HG02610 (cell line): Measurements from ENCODE around the gene ARMS2.

Experiments used
- ATAC-seq: cut with Tn5 transposase; IDR thresholded peaks from one replicate; pipeline ENCODE4 v1.9.1; 2021; ENCODE audit warnings: mild to moderate bottlenecking, moderate library complexity; ENCODE audit not compliant: unreplicated experiment

The ARMS2 gene

DNA sequence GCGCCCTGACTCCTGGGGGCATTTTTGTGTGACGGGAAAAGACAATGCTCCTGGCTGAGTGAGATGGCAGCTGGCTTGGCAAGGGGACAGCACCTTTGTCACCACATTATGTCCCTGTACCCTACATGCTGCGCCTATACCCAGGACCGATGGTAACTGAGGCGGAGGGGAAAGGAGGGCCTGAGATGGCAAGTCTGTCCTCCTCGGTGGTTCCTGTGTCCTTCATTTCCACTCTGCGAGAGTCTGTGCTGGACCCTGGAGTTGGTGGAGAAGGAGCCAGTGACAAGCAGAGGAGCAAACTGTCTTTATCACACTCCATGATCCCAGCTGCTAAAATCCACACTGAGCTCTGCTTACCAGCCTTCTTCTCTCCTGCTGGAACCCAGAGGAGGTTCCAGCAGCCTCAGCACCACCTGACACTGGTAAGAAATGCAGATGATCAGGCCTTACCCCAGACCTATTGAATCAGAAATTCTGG is at the start of gene ARMS2:
Gene ARMS2, plus strand, starts transcription at position 51 of the 478 bp plus-strand sequence. Its CDS starts 75 bp downstream, at position 126.
- no peak for ATAC-seq

DNA sequence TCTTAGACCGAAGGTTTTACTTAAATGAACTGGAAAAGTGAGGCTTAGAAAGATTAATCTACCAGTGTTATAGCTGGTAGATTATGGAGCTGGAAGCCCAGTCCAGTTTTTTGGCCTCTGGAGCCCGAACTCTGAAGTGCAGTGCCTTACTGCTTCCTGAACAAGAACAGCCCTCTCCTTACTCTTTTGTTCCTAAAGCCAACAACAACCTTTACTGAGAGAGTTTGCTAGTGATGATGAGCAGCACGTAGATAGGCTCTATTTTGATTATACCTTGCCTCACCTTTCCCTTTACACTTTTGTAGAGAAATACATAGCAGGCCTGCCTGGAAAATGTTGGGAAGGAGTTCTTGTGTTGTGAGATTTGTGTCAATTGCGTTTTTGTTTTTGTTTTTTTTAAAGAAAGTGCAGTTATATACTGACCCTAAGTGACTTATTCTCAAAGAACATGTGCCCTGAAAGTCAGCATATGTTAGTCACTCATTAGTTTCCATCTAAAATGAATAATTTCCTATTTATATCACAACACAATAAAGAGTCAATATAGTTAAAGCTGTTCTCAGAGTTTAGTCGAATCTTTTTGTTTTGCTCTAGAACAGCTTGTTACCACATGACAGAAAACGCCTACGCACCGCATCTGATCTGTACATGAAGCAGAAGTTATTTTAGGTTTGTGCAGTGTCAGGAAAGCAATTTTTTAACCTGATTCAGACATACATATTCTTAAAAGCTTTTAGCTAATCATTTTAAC is 46.9 kb upstream of the ARMS2 start:
- ATAC-seq: no peak

DNA sequence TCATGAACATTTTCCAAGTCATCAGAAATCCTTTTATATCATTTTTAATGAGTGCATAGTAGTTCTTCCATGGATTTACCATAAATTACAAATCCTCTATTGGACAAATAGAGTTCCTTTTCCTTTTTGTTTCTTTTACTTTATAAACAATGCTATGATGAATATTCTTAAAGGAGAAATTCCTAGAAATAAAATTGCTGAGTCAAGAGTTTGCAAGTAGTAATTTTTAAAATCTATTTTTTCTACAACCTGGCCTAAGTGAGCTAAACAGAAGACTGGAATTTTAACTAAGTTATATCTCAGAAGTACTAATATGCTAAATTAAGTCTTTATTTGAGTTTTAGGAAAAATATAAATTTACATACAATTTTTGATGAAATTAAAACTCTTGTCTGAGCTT is 41.1 kb upstream of the ARMS2 start:
- ATAC-seq: no peak

GRCh38 chr10:122417667-122418066 is 36.8 kb upstream of the ARMS2 start:
- ATAC-seq: no peak

DNA sequence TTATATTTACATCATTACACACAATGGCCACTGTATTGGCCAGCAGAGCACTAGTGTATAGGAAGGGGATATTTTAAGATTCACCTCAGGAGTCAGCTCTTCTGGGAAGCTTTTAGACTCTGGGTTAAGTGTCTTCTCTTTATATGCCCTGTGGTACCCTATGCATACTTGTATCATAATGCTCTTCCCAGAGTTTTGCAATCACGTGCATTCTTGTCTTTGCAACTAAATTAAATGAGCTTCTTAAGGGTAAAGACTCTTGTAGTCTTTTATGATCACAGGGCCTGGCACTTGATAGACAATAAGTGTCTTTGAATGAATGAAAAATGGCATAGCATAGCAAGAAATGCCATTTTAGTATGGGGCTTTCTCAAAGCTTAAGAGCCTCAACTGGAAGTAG is 35.4 kb upstream of the ARMS2 start:
- no peak for ATAC-seq

DNA sequence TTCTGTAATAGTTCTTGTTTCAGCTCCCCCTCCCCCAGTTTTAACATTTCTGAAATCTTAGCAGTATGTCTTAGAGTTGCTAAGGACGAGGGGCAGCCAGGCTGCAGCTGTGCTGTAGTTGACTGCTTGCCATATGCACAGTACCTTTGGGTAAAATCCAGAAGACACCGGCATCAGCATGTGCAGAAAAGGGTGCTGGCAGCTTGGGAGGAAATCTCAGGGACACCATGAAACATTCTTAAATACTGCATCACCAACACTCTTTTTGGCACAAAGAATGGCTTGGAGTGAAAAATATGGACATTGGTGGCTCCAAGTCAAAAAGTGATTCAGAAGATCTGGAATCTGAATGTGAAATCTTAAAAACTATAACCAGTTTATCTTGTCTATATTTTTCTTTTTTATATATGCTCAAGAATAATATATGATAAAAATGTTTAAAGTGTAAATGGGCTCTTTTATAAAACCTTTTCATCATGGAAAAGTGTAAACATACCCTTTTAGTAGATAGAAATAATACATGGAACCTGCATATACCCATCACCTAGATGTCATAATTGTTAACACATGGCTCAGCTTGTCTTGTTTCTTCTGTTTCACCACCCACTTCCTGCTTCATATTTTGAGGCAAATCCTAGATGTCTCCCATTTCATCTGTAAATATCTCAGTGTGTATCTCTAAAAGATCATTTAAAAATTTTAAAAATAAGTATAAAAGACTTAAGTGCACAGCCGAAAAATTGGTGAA is 34.4 kb upstream of the ARMS2 start:
- no peak for ATAC-seq

- no peak for ATAC-seq
These were observed 33.8 kb upstream of the ARMS2 start for GRCh38 chr10:122420624-122421007.

DNA sequence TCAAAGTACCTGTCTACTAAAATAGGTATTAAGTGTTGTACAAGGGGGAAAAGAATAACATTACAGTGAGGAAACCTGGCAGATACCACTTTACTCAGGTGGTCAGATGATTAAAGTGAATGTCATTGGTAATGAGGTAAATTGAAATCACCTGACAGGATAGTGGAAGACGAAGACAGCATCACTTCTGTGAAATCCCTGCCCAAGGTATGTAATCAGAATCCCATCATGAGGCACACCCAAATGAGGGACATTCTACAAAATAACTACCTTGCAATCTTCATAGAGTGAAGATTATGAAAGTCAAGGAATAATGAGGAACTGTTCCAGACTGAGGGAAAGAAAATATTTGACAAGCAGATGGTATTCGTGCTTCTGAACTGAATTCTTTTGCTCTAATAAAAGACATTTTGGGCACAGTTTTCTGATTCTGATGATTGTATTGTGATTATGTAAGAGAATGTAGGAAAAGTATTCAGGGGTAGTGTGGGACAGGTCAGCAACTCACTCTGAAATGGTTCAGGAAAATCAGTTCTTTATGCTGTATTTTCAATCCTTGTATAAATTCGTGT is 33.3 kb upstream of the ARMS2 start:
- no peak for ATAC-seq

- no peak for ATAC-seq
These were observed 32.7 kb upstream of the ARMS2 start for GRCh38 chr10:122421742-122422141.

- no peak for ATAC-seq
These were observed 32.0 kb upstream of the ARMS2 start for GRCh38 chr10:122422266-122422989.

- ATAC-seq: no peak
These were observed 30.4 kb upstream of the ARMS2 start for GRCh38 chr10:122424059-122424458.

- ATAC-seq: no peak
These were observed 27.6 kb upstream of the ARMS2 start for GRCh38 chr10:122426829-122427228.

- ATAC-seq: no peak
These were observed 27.2 kb upstream of the ARMS2 start for GRCh38 chr10:122427280-122427679.

DNA sequence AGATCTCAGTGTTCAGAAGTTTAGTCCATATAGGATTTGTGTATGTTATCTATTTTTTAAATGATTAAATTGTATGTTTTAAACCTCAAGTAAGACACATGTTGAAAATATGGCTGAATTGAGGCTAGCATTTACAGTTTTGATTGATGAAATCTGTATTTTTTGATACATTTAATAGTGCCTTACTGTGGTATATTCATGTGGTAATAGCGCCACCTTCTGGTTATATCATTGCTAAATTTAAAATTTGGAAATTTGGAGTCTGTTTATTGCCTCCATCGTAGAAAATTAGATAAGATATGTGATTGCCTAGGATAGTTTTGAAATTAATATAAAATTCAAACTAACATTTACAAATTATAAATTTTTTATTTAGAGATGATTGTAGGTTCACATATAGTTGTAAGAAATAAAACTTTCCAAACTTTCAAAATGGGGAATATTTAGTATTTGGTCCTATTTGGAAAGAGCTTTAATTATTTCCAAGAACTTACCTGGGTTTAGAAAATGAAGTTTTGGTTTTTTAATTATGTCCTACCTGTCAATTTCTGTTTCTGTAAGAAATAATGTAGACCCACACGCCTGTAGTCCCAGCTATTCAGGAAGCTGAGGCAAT is 19.1 kb upstream of the ARMS2 start:
- ATAC-seq: no peak

- ATAC-seq: no peak
These were observed 12.5 kb upstream of the ARMS2 start for GRCh38 chr10:122441961-122442360.

DNA sequence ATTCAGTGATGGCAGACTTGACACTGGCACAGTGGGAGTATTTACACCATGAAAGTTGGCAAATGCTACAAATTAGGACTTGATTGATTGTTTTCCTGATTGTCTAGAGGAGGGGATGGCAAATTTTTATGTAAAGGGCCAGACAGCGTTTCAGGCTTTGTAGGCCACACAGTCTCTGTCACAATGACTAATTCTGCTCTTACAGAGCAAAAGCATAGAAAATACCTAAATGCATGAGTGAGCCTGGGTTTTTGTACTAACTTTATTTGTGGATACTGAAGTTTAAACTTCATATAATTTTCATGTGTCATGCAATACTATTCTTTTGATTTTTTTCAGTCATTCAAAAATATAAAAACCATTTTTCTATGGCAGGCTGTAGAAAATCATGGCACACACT is 9.0 kb upstream of the ARMS2 start:
- no peak for ATAC-seq

- no peak for ATAC-seq
These were observed 8.5 kb upstream of the ARMS2 start for GRCh38 chr10:122445904-122446303.

DNA sequence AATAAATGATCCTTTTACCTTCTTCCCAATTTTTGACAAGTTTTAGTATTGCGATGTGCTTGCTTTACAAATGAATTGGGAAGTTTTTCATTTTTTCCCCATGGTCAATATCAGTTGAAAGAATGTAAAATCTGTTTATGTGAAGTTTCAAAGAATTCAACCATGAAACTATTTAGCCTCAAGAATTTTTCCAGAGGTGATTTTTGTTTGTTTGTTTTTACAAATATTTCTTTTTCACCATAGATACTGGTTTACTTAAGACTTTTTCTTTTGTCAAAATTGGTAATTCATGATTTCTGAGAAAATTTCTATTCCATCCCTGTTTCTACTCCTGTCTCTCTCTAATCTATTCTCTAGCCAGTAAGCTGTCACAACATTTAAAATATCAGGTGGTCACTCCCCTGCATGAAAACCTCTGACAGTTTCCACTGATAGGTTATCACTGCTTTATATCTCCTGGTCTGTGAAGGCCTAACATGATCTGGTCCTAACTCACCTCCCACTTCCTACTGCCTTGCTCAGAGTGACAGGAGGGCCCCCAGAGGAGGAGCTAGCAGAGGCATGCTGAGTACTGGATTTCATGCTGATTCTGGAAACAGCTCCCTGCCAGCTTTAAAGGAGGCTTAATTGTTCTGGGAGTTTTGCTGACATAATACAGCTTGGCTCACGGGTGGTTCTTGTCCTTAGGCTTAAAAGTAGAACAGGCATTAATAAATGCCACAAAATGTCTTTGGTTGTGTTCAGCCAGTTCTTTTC is 7.6 kb upstream of the ARMS2 start:
- ATAC-seq: no peak

- ATAC-seq: no peak
These were observed 5.9 kb upstream of the ARMS2 start for GRCh38 chr10:122448600-122448999.

DNA sequence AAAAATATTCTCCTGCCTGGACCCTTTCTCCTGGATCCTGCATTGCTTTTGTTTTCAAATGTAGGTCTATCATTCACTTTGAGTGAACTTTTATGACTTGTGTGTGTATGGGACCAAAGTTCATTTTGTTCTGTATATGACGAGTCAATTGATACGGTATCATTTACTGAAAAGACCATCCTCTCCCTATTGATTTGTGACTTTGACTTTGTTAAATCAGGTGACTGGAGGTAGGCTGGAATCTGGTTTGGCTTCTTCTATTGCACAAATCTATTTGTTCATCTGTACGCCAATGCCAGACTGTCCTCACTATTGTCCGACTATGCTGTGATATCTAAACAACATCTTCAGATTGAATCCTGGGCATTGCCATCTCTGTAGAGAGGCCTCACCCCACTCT is 5.3 kb upstream of the ARMS2 start:
- ATAC-seq: no peak
